ENCODE measurements around the gene RELB.

The RELB gene

GRCh38 chr19:45063851-45064801, 62.9 kb downstream of the RELB start:
- DNase-seq = no peak

- DNase-seq = no peak
Observed at GRCh38 chr19:45066921-45067661, 65.8 kb downstream of the RELB start.

GRCh38 chr19:45068041-45068440, 66.8 kb downstream of the RELB start:
- DNase-seq = no peak

GRCh38 chr19:45069056-45069455, 67.8 kb downstream of the RELB start:
- DNase-seq = no peak

- no peak for DNase-seq
Observed at GRCh38 chr19:45070214-45070613, 69.0 kb downstream of the RELB start.

- DNase-seq = no peak
Observed at GRCh38 chr19:45070861-45071544, 69.7 kb downstream of the RELB start.

GRCh38 chr19:45071545-45071938, 70.3 kb downstream of the RELB start:
- DNase-seq = no peak

- no peak for DNase-seq
Observed at GRCh38 chr19:45071969-45072790, 70.9 kb downstream of the RELB start.

GRCh38 chr19:45074744-45075300, 73.6 kb downstream of the RELB start:
- DNase-seq = no peak

- no peak for DNase-seq
Observed at GRCh38 chr19:45075301-45076028, 74.2 kb downstream of the RELB start.

GRCh38 chr19:45076029-45076850, 75.0 kb downstream of the RELB start, which contains the start of gene ZNF296:
TSS of gene ZNF296 (minus strand) at chr19:45076478. CDS start at chr19:45076373, 105 bp downstream.
- peak; percentile 71 for DNase-seq

- no peak for DNase-seq
Observed at GRCh38 chr19:45076851-45077730, 75.8 kb downstream of the RELB start.

GRCh38 chr19:45078390-45079062, 77.3 kb downstream of the RELB start:
- DNase-seq = no peak

GRCh38 chr19:45079063-45079910, 78.0 kb downstream of the RELB start, which contains the start of gene GEMIN7:
TSS of gene GEMIN7 (plus strand) at chr19:45079260. CDS start at chr19:45090115, 10,855 bp downstream.
- DNase-seq = peak; percentile 67

- no peak for DNase-seq
Observed at GRCh38 chr19:45079911-45080370, 78.7 kb downstream of the RELB start.

- no peak for DNase-seq
Observed at GRCh38 chr19:45082170-45082569, 80.9 kb downstream of the RELB start.

- DNase-seq = no peak
Observed at GRCh38 chr19:45086480-45086879, 85.2 kb downstream of the RELB start.
